ENCODE results near the gene DRAM2. TPM values are rescaled to one million over a fixed set of nuclear protein-coding genes. Genes with fewer than 3 reads are reported as not detected.

Gene DRAM2
- total and polyA plus RNA-seq, 10 of the 15 experiments (the other 5 are each of a cell fraction or from before 2014, with no cell fraction given): 39.1 to 229 (median 79.4) TPM

- Histone ChIP-seq H2AFZ (ENCODE audit: control insufficient read depth, low read depth, low read length) (no peak overlapping the region; the same call in 1 of the 2 replicates), H3K36me3 (ENCODE audit: control insufficient read depth in 2 of 2, insufficient read depth in 2 of 2, low read length in 1 of 2) (peaks cover 6 to 34% of the 10 kb centered on the region in 2 experiments), H3K79me2 (ENCODE audit: control insufficient read depth, insufficient read depth, low read length) (peaks cover 47% of the 10 kb centered on the region), H3K4me1 (ENCODE audit: control insufficient read depth, insufficient read depth, low read length) (no peaks in the 10 kb centered on the region), H4K20me1 (ENCODE audit: control insufficient read depth, insufficient read depth) (no peaks in the 10 kb centered on the region), H3K4me3 (no peak overlapping the region), H3K27ac (ENCODE audit: control insufficient read depth, insufficient read depth) (no peak overlapping the region), H3K9me3 (replicated peaks; ENCODE audit: control insufficient read depth, insufficient read depth, low read length) (no peaks in the 10 kb centered on the region), H3K4me2 (ENCODE audit: control insufficient read depth, insufficient read depth) (no peak overlapping the region), H3K27me3 (replicated peaks in 1 of 2; ENCODE audit: control insufficient read depth in 2 of 2, insufficient read depth in 2 of 2, low read length in 1 of 2) (no peaks in the 10 kb centered on the region), H3K9ac (ENCODE audit: control insufficient read depth, insufficient read depth, low read length) (no peak overlapping the region)
- WGBS (ENCODE audit: insufficient coverage, insufficient replicate concordance, low lambda C conversion rate, missing lambda C conversion rate): 61% methylated on average over 1 of the region's 1 CpG
- BruUV-seq (replicated peaks): no TSS peak
- ATAC-seq: no peak; the same call in 2 of the 3 replicates
- no peak for TF ChIP-seq EZH2 (IDR thresholded peaks at IDR 0.05; ENCODE audit: borderline replicate concordance, control insufficient read depth, low read depth, low read length)
- no peak for TF ChIP-seq BCL3 (IDR thresholded peaks at IDR 0.05; ENCODE audit: borderline replicate concordance, insufficient read depth, low read depth, low read length, poor library complexity, severe bottlenecking)
- TF ChIP-seq FOXM1 (IDR thresholded peaks at IDR 0.05; ENCODE audit: low read depth, low read length): no peak
- no peak for TF ChIP-seq MXI1 (IDR thresholded peaks at IDR 0.05; ENCODE audit: low read depth, low read length)
- CTCF ChIA-PET: interaction anchor here (1.0 to 1.5 kb wide), 2 partner anchors 12 to 23 kb away, joined by 4 read pairs; no protein-coding TSS in a partner anchor
- POLR2A ChIA-PET: interaction anchor here (0.5 to 1.0 kb wide), 2 partner anchors 23 to 810 kb away, joined by 3 read pairs; no protein-coding TSS in a partner anchor
- DNase-seq (ENCODE audit: low read depth, low spot score): no peak
- in situ Hi-C loops (cut with MboI): no loop called here
- FAIRE-seq: no peak
- intact Hi-C loops (cut with micrococcal nuclease; ENCODE audit: unreplicated experiment): no loop called here
- SMC1A ChIA-PET (ENCODE audit: uncharacterized antibody, unreplicated experiment): interaction anchor here (0.7 to 3.9 kb wide), 7 partner anchors 9 to 36 kb away, joined by 3 to 20 read pairs (median 8); no protein-coding TSS in a partner anchor
- RAD21 ChIA-PET (ENCODE audit: unreplicated experiment): interaction anchor here (0.7 to 1.0 kb wide), 2 partner anchors 8 to 9 kb away, joined by 3 read pairs; no protein-coding TSS in a partner anchor
These were observed 22.1 kb upstream of the DRAM2 start for GRCh38 chr1:111161843-111162487.
